ENCODE measurements around the gene ROCK2. TPM values are rescaled to one million over a fixed set of nuclear protein-coding genes. Genes with fewer than 3 reads are reported as not detected.
"Not testable (repeated sequence)": the region's sequence is repeated elsewhere in the genome, so short reads cannot be mapped to it uniquely, and the experiment has no call there.

ROCK2 gene
- polyA plus RNA-seq, 1 of the 3 experiments (the other 2 are of a cell fraction): 4.2 TPM

- POLR2A ChIA-PET: not testable (repeated sequence)
- peaks cover 74% of the 10 kb centered on the region for H3K79me2 ChIP-seq (ENCODE audit: insufficient read depth)
- CTCF ChIA-PET: interaction anchor here (1.1 to 2.9 kb wide), 6 partner anchors 9 to 184 kb away, joined by 3 to 10 read pairs (median 6); a partner anchor contains a TSS
Measured at GRCh38 chr2:11262438-11262837, 82.0 kb downstream of the ROCK2 start.

GRCh38 chr2:11261564-11261963 lies 82.9 kb downstream of the ROCK2 start:
- H2AFZ ChIP-seq (ENCODE audit: low read depth); H3K9ac ChIP-seq; H3K9me3 ChIP-seq; H3K9me2 ChIP-seq; H3K4me3 ChIP-seq (ENCODE audit: low read depth in 2 of 2, low read length in 1 of 2); H3K27me3 ChIP-seq (ENCODE audit: insufficient read depth); H4K20me1 ChIP-seq (ENCODE audit: insufficient read depth); H3K4me2 ChIP-seq; H3K36me3 ChIP-seq (replicated peaks in 1 of 2; ENCODE audit: control insufficient read depth in 1 of 2, insufficient read depth in 2 of 2, low read length in 1 of 2); H3F3A ChIP-seq (replicated peaks; ENCODE audit: insufficient read depth); H3K4me1 ChIP-seq (ENCODE audit: control insufficient read depth in 1 of 2, insufficient read depth in 2 of 2, low read depth in 1 of 2, low read length in 1 of 2); DNase-seq; POLR2A ChIA-PET: not testable (repeated sequence)
- WGBS (ENCODE audit: low lambda C conversion rate): 93% methylated on average over 9 of the region's 9 CpGs
- CTCF ChIA-PET: interaction anchor here (1.1 to 2.9 kb wide), 5 partner anchors 10 to 185 kb away, joined by 3 to 10 read pairs (median 7); a partner anchor contains a TSS
- Histone ChIP-seq H3K27ac (ENCODE audit: low read depth in 2 of 2, low read length in 1 of 2) (peak overlapping the region in 1 of 2 experiments; percentile 29; a peak in 1 of 4 replicates), H3K79me2 (ENCODE audit: insufficient read depth) (peaks cover 65% of the 10 kb centered on the region)

More at GRCh38 chr2:11262438-11262837, 82.0 kb downstream of the ROCK2 start:
- 100% methylated on average over 2 of the region's 2 CpGs for WGBS (ENCODE audit: low lambda C conversion rate)
- not testable (repeated sequence) for H3K4me2 ChIP-seq; H3K27ac ChIP-seq (ENCODE audit: low read depth in 2 of 2, low read length in 1 of 2); H3K9ac ChIP-seq; H3K9me2 ChIP-seq; H3K4me3 ChIP-seq (ENCODE audit: low read depth in 2 of 2, low read length in 1 of 2); H3K27me3 ChIP-seq (ENCODE audit: insufficient read depth); H3K4me1 ChIP-seq (ENCODE audit: control insufficient read depth in 1 of 2, insufficient read depth in 2 of 2, low read depth in 1 of 2, low read length in 1 of 2); H3K36me3 ChIP-seq (replicated peaks in 1 of 2; ENCODE audit: control insufficient read depth in 1 of 2, insufficient read depth in 2 of 2, low read length in 1 of 2); H3F3A ChIP-seq (replicated peaks; ENCODE audit: insufficient read depth); H4K20me1 ChIP-seq (ENCODE audit: insufficient read depth); DNase-seq; H3K9me3 ChIP-seq; H2AFZ ChIP-seq (ENCODE audit: low read depth)

- POLR2A ChIA-PET: no interaction called here
- peaks cover 5% of the 10 kb centered on the region for H3F3A ChIP-seq (replicated peaks; ENCODE audit: insufficient read depth)
- H3K36me3 ChIP-seq (replicated peaks in 1 of 2; ENCODE audit: control insufficient read depth in 1 of 2, insufficient read depth in 2 of 2, low read length in 1 of 2): peaks cover 2 to 9% of the 10 kb centered on the region in 2 experiments
- no peaks in the 10 kb centered on the region for H3K9me3 ChIP-seq
- H3K9ac ChIP-seq: no peak overlapping the region
- H4K20me1 ChIP-seq (ENCODE audit: insufficient read depth): 0 out of 2 replicates have a peak, but pooled peaks cover 2% of the 10 kb centered on the region
- H3K9me2 ChIP-seq: no peaks in the 10 kb centered on the region
- DNase-seq: no peak
- peak overlapping the region; percentile 29 to 53; a peak in 3 of 4 replicates for H3K27ac ChIP-seq (ENCODE audit: low read depth in 2 of 2, low read length in 1 of 2)
- WGBS (ENCODE audit: low lambda C conversion rate): 50% methylated on average over 2 of the region's 2 CpGs
- CTCF ChIA-PET: interaction anchor here (1.7 to 2.9 kb wide), 4 partner anchors 11 to 151 kb away, joined by 6 to 10 read pairs (median 8); a partner anchor contains a TSS
- H2AFZ ChIP-seq (ENCODE audit: low read depth): no peak overlapping the region
- H3K27me3 ChIP-seq (ENCODE audit: insufficient read depth): no peaks in the 10 kb centered on the region
- TF ChIP-seq CHD2 (IDR thresholded peaks at IDR 0.05; ENCODE audit: low read length, partially characterized antibody) (no peak), PBX3 (IDR thresholded peaks at IDR 0.05) (peak; percentile 66)
- peaks cover 0 to 3% of the 10 kb centered on the region in 2 experiments; a peak in 1 of 4 replicates for H3K4me1 ChIP-seq (ENCODE audit: control insufficient read depth in 1 of 2, insufficient read depth in 2 of 2, low read depth in 1 of 2, low read length in 1 of 2)
- peaks cover 59% of the 10 kb centered on the region for H3K79me2 ChIP-seq (ENCODE audit: insufficient read depth)
- H3K4me2 ChIP-seq: no peak overlapping the region
- no peak overlapping the region for H3K4me3 ChIP-seq (ENCODE audit: low read depth in 2 of 2, low read length in 1 of 2)
Measured at GRCh38 chr2:11260979-11261378, 83.5 kb downstream of the ROCK2 start.

- Histone ChIP-seq H3K27me3 (ENCODE audit: insufficient read depth) (no peaks in the 10 kb centered on the region), H3K27ac (ENCODE audit: low read depth in 2 of 2, low read length in 1 of 2) (no peak overlapping the region), H3K4me3 (ENCODE audit: low read depth in 2 of 2, low read length in 1 of 2) (no peak overlapping the region), H3K79me2 (ENCODE audit: insufficient read depth) (peaks cover 49% of the 10 kb centered on the region), H3K9ac (no peak overlapping the region), H3K9me3 (no peaks in the 10 kb centered on the region), H3F3A (replicated peaks; ENCODE audit: insufficient read depth) (peaks cover 5% of the 10 kb centered on the region), H3K36me3 (replicated peaks in 1 of 2; ENCODE audit: control insufficient read depth in 1 of 2, insufficient read depth in 2 of 2, low read length in 1 of 2) (peaks cover 0 to 14% of the 10 kb centered on the region in 2 experiments), H2AFZ (ENCODE audit: low read depth) (no peak overlapping the region), H4K20me1 (ENCODE audit: insufficient read depth) (peaks cover 7% of the 10 kb centered on the region; the same call in 1 of the 2 replicates), H3K4me2 (no peak overlapping the region), H3K4me1 (ENCODE audit: control insufficient read depth in 1 of 2, insufficient read depth in 2 of 2, low read depth in 1 of 2, low read length in 1 of 2) (peaks cover 0 to 3% of the 10 kb centered on the region in 2 experiments; a peak in 1 of 4 replicates), H3K9me2 (no peaks in the 10 kb centered on the region)
- TF ChIP-seq RFX5 (IDR thresholded peaks at IDR 0.05; ENCODE audit: low read length) (no peak), GABPA (IDR thresholded peaks at IDR 0.05; ENCODE audit: low read depth) (no peak), TCF12 (IDR thresholded peaks at IDR 0.05) (no peak)
- DNase-seq: no peak
- 84% methylated on average over 3 of the region's 3 CpGs for WGBS (ENCODE audit: low lambda C conversion rate)
- CTCF ChIA-PET: interaction anchor here (1.1 kb wide), 1 partner anchor 126 kb away, joined by 4 read pairs; no protein-coding TSS in a partner anchor
- POLR2A ChIA-PET: no interaction called here
Measured at GRCh38 chr2:11257964-11258363, 86.5 kb downstream of the ROCK2 start.

All from SK-N-SH (cell line).